ENCODE measurements around the gene TNK1. TPM values are rescaled to one million over a fixed set of nuclear protein-coding genes. Genes with fewer than 3 reads are reported as not detected.

The TNK1 gene
- polyA plus RNA-seq, 1 donor from 2014 or later, result 0.83 TPM

- H3K27me3 ChIP-seq (ENCODE audit: insufficient read depth, low read depth, low read length), result no peaks in the 10 kb centered on the region
- no peaks in the 10 kb centered on the region for H3K36me3 ChIP-seq (ENCODE audit: insufficient read depth, low read length)
- H3K9ac ChIP-seq (ENCODE audit: low read length), result no peak overlapping the region
- H3K4me3 ChIP-seq (ENCODE audit: low read length), result no peak overlapping the region
- no peak overlapping the region for H3K27ac ChIP-seq (ENCODE audit: low read length)
- H3K9me2 ChIP-seq (ENCODE audit: insufficient read depth, low read length), result no peaks in the 10 kb centered on the region
- no peaks in the 10 kb centered on the region for H4K20me1 ChIP-seq (ENCODE audit: insufficient read depth)
- H2AFZ ChIP-seq (ENCODE audit: low read depth, low read length), result no peak overlapping the region
- no peaks in the 10 kb centered on the region for H3K79me2 ChIP-seq (replicated peaks; ENCODE audit: insufficient read depth, low read length)
- no peak overlapping the region for H3K4me2 ChIP-seq (ENCODE audit: low read length)
- H3F3A ChIP-seq (ENCODE audit: insufficient read depth, low read length, poor library complexity, severe bottlenecking), result no peaks in the 10 kb centered on the region
- no peak for TF ChIP-seq EP300 (conservative IDR thresholded peaks at IDR 0.05; ENCODE audit: poor library complexity, severe bottlenecking)
- TF ChIP-seq EZH2 (IDR thresholded peaks at IDR 0.05; ENCODE audit: borderline replicate concordance, insufficient read depth, low read length, poor library complexity, severe bottlenecking), result no peak
- TF ChIP-seq POLR2AphosphoS5 (IDR thresholded peaks at IDR 0.05), result no peak
- no peak for TF ChIP-seq CTCF (IDR thresholded peaks at IDR 0.05; ENCODE audit: poor library complexity, severe bottlenecking)
- TF ChIP-seq REST (IDR thresholded peaks at IDR 0.05; ENCODE audit: borderline replicate concordance), result no peak
- no peak for TF ChIP-seq SMC3 (conservative IDR thresholded peaks at IDR 0.05; ENCODE audit: poor library complexity)
- TF ChIP-seq MXI1 (conservative IDR thresholded peaks at IDR 0.05; ENCODE audit: poor library complexity, severe bottlenecking), result no peak
- no peak for TF ChIP-seq TAF1 (IDR thresholded peaks at IDR 0.05; ENCODE audit: low read depth)
- TF ChIP-seq RAD21 (conservative IDR thresholded peaks at IDR 0.05), result no peak
- H3K9me3 ChIP-seq (ENCODE audit: low read length), result no peaks in the 10 kb centered on the region
These were observed 39.0 kb upstream of the TNK1 start for GRCh38 chr17:7341842-7342241.

- Histone ChIP-seq H3K27me3 (ENCODE audit: insufficient read depth, low read depth, low read length) (no peaks in the 10 kb centered on the region), H2AFZ (ENCODE audit: low read depth, low read length) (no peak overlapping the region), H3F3A (ENCODE audit: insufficient read depth, low read length, poor library complexity, severe bottlenecking) (no peaks in the 10 kb centered on the region), H3K79me2 (replicated peaks; ENCODE audit: insufficient read depth, low read length) (no peaks in the 10 kb centered on the region), H3K9ac (ENCODE audit: low read length) (no peak overlapping the region), H3K9me3 (ENCODE audit: low read length) (no peaks in the 10 kb centered on the region), H3K4me3 (ENCODE audit: low read length) (no peak overlapping the region), H3K36me3 (ENCODE audit: insufficient read depth, low read length) (no peaks in the 10 kb centered on the region), H3K27ac (ENCODE audit: low read length) (no peak overlapping the region), H4K20me1 (ENCODE audit: insufficient read depth) (no peaks in the 10 kb centered on the region), H3K4me2 (ENCODE audit: low read length) (no peak overlapping the region), H3K9me2 (ENCODE audit: insufficient read depth, low read length) (no peaks in the 10 kb centered on the region)
- TF ChIP-seq TAF1 (IDR thresholded peaks at IDR 0.05; ENCODE audit: low read depth) (no peak), MXI1 (conservative IDR thresholded peaks at IDR 0.05; ENCODE audit: poor library complexity, severe bottlenecking) (no peak), EZH2 (IDR thresholded peaks at IDR 0.05; ENCODE audit: borderline replicate concordance, insufficient read depth, low read length, poor library complexity, severe bottlenecking) (no peak), RAD21 (conservative IDR thresholded peaks at IDR 0.05) (no peak), SMC3 (conservative IDR thresholded peaks at IDR 0.05; ENCODE audit: poor library complexity) (no peak), CTCF (IDR thresholded peaks at IDR 0.05; ENCODE audit: poor library complexity, severe bottlenecking) (no peak), REST (IDR thresholded peaks at IDR 0.05; ENCODE audit: borderline replicate concordance) (no peak), POLR2AphosphoS5 (IDR thresholded peaks at IDR 0.05) (no peak), EP300 (conservative IDR thresholded peaks at IDR 0.05; ENCODE audit: poor library complexity, severe bottlenecking) (no peak)
These were observed 37.6 kb upstream of the TNK1 start for GRCh38 chr17:7343250-7343649.

Data from neural cell (in vitro differentiated cells).